Stomach (tissue), 4 donors: Measurements from ENCODE around the gene NMT1.
"Not testable (repeated sequence)": the region's sequence is repeated elsewhere in the genome, so short reads cannot be mapped to it uniquely, and the experiment has no call there.

Source experiments
- POLR2A ChIP-seq, 4 donors: fragments of 450-650 bp; IDR thresholded peaks; one replicate each; pipeline ENCODE4 v1.6.1; 2016; ENCODE audit warnings: antibody characterized with exemption in 4 of 4, control low read depth in 2 of 4, mild to moderate bottlenecking in 1 of 4, moderate library complexity in 1 of 4
- POLR2AphosphoS5 ChIP-seq, 3 donors: sonication (generic); formaldehyde crosslinking; IDR thresholded peaks; one replicate each; pipeline ENCODE4 v1.6.1; 2016; ENCODE audit warnings: antibody characterized with exemption in 3 of 3
- TF ChIP-seq, protein P1 (sequence below), 7 experiments: fragments of 450-650 bp in 4 of 7; fragments of 200-600 bp in 3 of 7; sonication (generic) in 3 of 7; IDR thresholded peaks; one replicate each; pipeline ENCODE4 v1.5.1; 2016 to 2019; ENCODE audit warnings: antibody characterized with exemption in 7 of 7, control low read depth in 2 of 7, mild to moderate bottlenecking in 1 of 7

DNA sequence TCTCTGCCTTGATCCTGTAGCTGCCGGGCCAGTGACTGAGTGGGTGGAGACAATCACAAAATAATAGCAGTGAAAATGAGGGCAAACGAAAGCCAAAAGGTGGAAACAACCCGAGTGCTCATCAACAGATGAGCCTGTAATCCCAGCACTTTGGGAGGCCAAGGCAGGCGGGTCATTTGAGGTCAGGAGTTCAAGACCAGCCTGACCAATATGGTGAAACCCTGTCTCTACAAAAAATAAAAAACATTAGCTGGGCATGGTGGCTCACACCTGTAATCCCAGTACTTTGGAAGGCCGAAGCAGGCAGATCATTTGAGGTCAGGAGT is 63.6 kb downstream of the NMT1 start:
- TF ChIP-seq, protein P1, sequence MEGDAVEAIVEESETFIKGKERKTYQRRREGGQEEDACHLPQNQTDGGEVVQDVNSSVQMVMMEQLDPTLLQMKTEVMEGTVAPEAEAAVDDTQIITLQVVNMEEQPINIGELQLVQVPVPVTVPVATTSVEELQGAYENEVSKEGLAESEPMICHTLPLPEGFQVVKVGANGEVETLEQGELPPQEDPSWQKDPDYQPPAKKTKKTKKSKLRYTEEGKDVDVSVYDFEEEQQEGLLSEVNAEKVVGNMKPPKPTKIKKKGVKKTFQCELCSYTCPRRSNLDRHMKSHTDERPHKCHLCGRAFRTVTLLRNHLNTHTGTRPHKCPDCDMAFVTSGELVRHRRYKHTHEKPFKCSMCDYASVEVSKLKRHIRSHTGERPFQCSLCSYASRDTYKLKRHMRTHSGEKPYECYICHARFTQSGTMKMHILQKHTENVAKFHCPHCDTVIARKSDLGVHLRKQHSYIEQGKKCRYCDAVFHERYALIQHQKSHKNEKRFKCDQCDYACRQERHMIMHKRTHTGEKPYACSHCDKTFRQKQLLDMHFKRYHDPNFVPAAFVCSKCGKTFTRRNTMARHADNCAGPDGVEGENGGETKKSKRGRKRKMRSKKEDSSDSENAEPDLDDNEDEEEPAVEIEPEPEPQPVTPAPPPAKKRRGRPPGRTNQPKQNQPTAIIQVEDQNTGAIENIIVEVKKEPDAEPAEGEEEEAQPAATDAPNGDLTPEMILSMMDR (IDR thresholded peaks at IDR 0.05), result not testable (repeated sequence)
- not testable (repeated sequence) for TF ChIP-seq POLR2A, POLR2AphosphoS5 (IDR thresholded peaks at IDR 0.05)
